Testis (tissue), 2 donors: ENCODE results near the gene TIAM2.

Source experiments
- CTCF ChIP-seq, 3 experiments: fragments of 450-650 bp in 2 of 3; fragments of 200-600 bp in 1 of 3; sonication (generic) in 1 of 3; IDR thresholded peaks; one replicate each; pipeline ENCODE4 v1.5.1; 2016 to 2019; ENCODE audit warnings: antibody characterized with exemption in 3 of 3, mild to moderate bottlenecking in 2 of 3, moderate library complexity in 1 of 3
- POLR2A ChIP-seq: fragments of 450-650 bp; IDR thresholded peaks from one replicate; pipeline ENCODE4 v1.6.1; 2017; ENCODE audit warnings: antibody characterized with exemption, mild to moderate bottlenecking, moderate library complexity

- TF ChIP-seq POLR2A (no peak), CTCF (IDR thresholded peaks at IDR 0.05) (no peak)
Observed at GRCh38 chr6:155190677-155191076, 195.6 kb downstream of the TIAM2 start.
